Astrocyte of the cerebellum (primary cell): ENCODE measurements around the gene ATP2C2.

Experiments used
- DNase-seq: peaks from one replicate; pipeline ENCODE4 v3.0.0-alpha.2; 2011; ENCODE audit warnings: low read depth
- H3K4me3 ChIP-seq: 2 replicates; pipeline ENCODE4 v1.5.1; 2011; ENCODE audit warnings: mild to moderate bottlenecking, low read depth, low read length, moderate library complexity
- CTCF ChIP-seq: IDR thresholded peaks from 2 replicates; pipeline ENCODE4 v1.5.1; 2012; ENCODE audit warnings: low read length, low read depth, moderate library complexity, mild to moderate bottlenecking; ENCODE audit errors: missing control alignments
- in situ Hi-C: cut with HindIII; loops from 2 replicates; pipeline ENCODE4 v1.10.0; 2017; ENCODE audit warnings: low sequenced_read_pairs

Gene ATP2C2

GRCh38 chr16:84453061-84453752 lies 84.9 kb downstream of the ATP2C2 start:
- H3K4me3 ChIP-seq: no peak overlapping the region
- DNase-seq: no peak
- in situ Hi-C loops: no loop called here
- TF ChIP-seq CTCF: no peak

GRCh38 chr16:84454611-84455010 lies 86.3 kb downstream of the ATP2C2 start:
- no peak for TF ChIP-seq CTCF
- DNase-seq: no peak
- no peak overlapping the region for H3K4me3 ChIP-seq
- in situ Hi-C loops: no loop called here

GRCh38 chr16:84455031-84455430 lies 86.7 kb downstream of the ATP2C2 start:
- no peak overlapping the region for H3K4me3 ChIP-seq
- TF ChIP-seq CTCF: no peak
- no peak for DNase-seq
- in situ Hi-C loops: no loop called here

GRCh38 chr16:84458606-84459532 lies 90.5 kb downstream of the ATP2C2 start:
- H3K4me3 ChIP-seq: no peak overlapping the region
- in situ Hi-C loops: no loop called here
- no peak for TF ChIP-seq CTCF
- no peak for DNase-seq

- DNase-seq: no peak
- H3K4me3 ChIP-seq: no peak overlapping the region
- in situ Hi-C loops: no loop called here
- TF ChIP-seq CTCF: no peak
These were observed 91.2 kb downstream of the ATP2C2 start for GRCh38 chr16:84459533-84459894.

- no peak for DNase-seq
- in situ Hi-C loops: loop anchor here (10.0 kb wide), 2 partner anchors 165 to 195 kb away; partner anchors contain the start of gene WFDC1
- no peak overlapping the region for H3K4me3 ChIP-seq
- TF ChIP-seq CTCF: no peak
These were observed 91.6 kb downstream of the ATP2C2 start for GRCh38 chr16:84459941-84460405.
